Vagina (tissue), 2 donors: ENCODE data around the gene CACNA1C. TPM values are rescaled to one million over a fixed set of nuclear protein-coding genes. Genes with fewer than 3 reads are reported as not detected.

ENCODE experiments used
- DNase-seq, 2 donors: peaks; one replicate each; pipeline ENCODE4 v3.0.0-alpha.2; 2017; ENCODE audit errors: extremely low spot score in 2 of 2
- H3K27ac ChIP-seq: fragments of 200-600 bp; sonication (generic); one replicate; pipeline ENCODE4 v1.5.1; 2019
- H3K27me3 ChIP-seq: fragments of 200-600 bp; sonication (generic); one replicate; pipeline ENCODE4 v1.5.1; 2019
- H3K36me3 ChIP-seq, 2 donors: fragments of 200-600 bp; sonication (generic); one replicate each; pipeline ENCODE4 v1.5.1; 2017 to 2019
- H3K4me1 ChIP-seq: fragments of 200-600 bp; sonication (generic); one replicate; pipeline ENCODE4 v1.5.1; 2019
- H3K4me3 ChIP-seq, 2 donors: fragments of 200-600 bp; sonication (generic); 1 replicate in 1 of 2; 2 replicates in 1 of 2; pipeline ENCODE4 v1.5.1; 2016 to 2019
- H3K9me3 ChIP-seq: fragments of 200-600 bp; sonication (generic); one replicate; pipeline ENCODE4 v1.5.1; 2019
- CTCF ChIP-seq, 3 experiments: fragments of 450-650 bp in 2 of 3; fragments of 200-600 bp in 1 of 3; sonication (generic) in 1 of 3; IDR thresholded peaks; one replicate each; pipeline ENCODE4 v1.5.1; 2017 to 2019; ENCODE audit warnings: antibody characterized with exemption in 3 of 3, mild to moderate bottlenecking in 2 of 3, moderate library complexity in 2 of 3
- POLR2A ChIP-seq, 2 donors: fragments of 450-650 bp; IDR thresholded peaks; one replicate each; pipeline ENCODE4 v1.6.1; 2017; ENCODE audit warnings: antibody characterized with exemption in 2 of 2, mild to moderate bottlenecking in 2 of 2, moderate library complexity in 2 of 2
- POLR2AphosphoS5 ChIP-seq, 2 donors: sonication (generic); formaldehyde crosslinking; IDR thresholded peaks; one replicate each; pipeline ENCODE4 v1.9.0; 2017; ENCODE audit warnings: antibody characterized with exemption in 2 of 2, mild to moderate bottlenecking in 2 of 2, low read depth in 1 of 2; ENCODE audit not compliant: insufficient read depth in 1 of 2
- intact Hi-C: fragments of 100-400 bp; cut with DNase I; formaldehyde crosslinking; loops from one replicate; pipeline ENCODE4 v1.15.1; 2023
- total RNA-seq: library from RNA; depleted of rRNA; stranded (reverse); fragments of >200 nt; gene quantifications from one replicate; pipeline ENCODE4 v1.2.3, GENCODE V29; 2016

Gene CACNA1C
- total RNA-seq, 1 donor from 2014 or later = 9.8 TPM

GRCh38 chr12:2479851-2480535 is 427.2 kb downstream of the CACNA1C start:
- Histone ChIP-seq H3K36me3 (no peaks in the 10 kb centered on the region), H3K4me3 (no peak overlapping the region), H3K27me3 (no peaks in the 10 kb centered on the region), H3K9me3 (no peaks in the 10 kb centered on the region), H3K4me1 (no peaks in the 10 kb centered on the region), H3K27ac (no peak overlapping the region)
- TF ChIP-seq POLR2AphosphoS5 (IDR thresholded peaks at IDR 0.05; ENCODE audit: insufficient read depth in 1 of 2, low read depth in 1 of 2) = no peak
- TF ChIP-seq CTCF (IDR thresholded peaks at IDR 0.05) = no peak
- no peak for TF ChIP-seq POLR2A (IDR thresholded peaks at IDR 0.05)
- intact Hi-C loops = no loop called here
- DNase-seq = no peak

- intact Hi-C loops = no loop called here
- TF ChIP-seq POLR2A (IDR thresholded peaks at IDR 0.05) (no peak), POLR2AphosphoS5 (IDR thresholded peaks at IDR 0.05; ENCODE audit: insufficient read depth in 1 of 2, low read depth in 1 of 2) (no peak), CTCF (IDR thresholded peaks at IDR 0.05) (no peak)
- H3K36me3 ChIP-seq = no peaks in the 10 kb centered on the region
- H3K4me3 ChIP-seq = no peak overlapping the region
- H3K9me3 ChIP-seq = no peaks in the 10 kb centered on the region
- no peaks in the 10 kb centered on the region for H3K27me3 ChIP-seq
- no peak overlapping the region for H3K27ac ChIP-seq
- no peaks in the 10 kb centered on the region for H3K4me1 ChIP-seq
- no peak for DNase-seq
Observed at GRCh38 chr12:2481346-2481745, 428.6 kb downstream of the CACNA1C start.

GRCh38 chr12:2481951-2482350 is 429.2 kb downstream of the CACNA1C start:
- TF ChIP-seq POLR2A (IDR thresholded peaks at IDR 0.05) = no peak
- no peak for TF ChIP-seq CTCF (IDR thresholded peaks at IDR 0.05)
- no peak for TF ChIP-seq POLR2AphosphoS5 (IDR thresholded peaks at IDR 0.05; ENCODE audit: insufficient read depth in 1 of 2, low read depth in 1 of 2)
- intact Hi-C loops = no loop called here
- H3K27me3 ChIP-seq = no peaks in the 10 kb centered on the region
- no peak overlapping the region for H3K4me3 ChIP-seq
- no peaks in the 10 kb centered on the region for H3K4me1 ChIP-seq
- no peaks in the 10 kb centered on the region for H3K36me3 ChIP-seq
- DNase-seq = no peak
- no peaks in the 10 kb centered on the region for H3K9me3 ChIP-seq
- H3K27ac ChIP-seq = no peak overlapping the region

GRCh38 chr12:2482938-2483660 is 430.3 kb downstream of the CACNA1C start:
- Histone ChIP-seq H3K4me1 (no peaks in the 10 kb centered on the region), H3K4me3 (no peak overlapping the region), H3K27ac (no peak overlapping the region), H3K27me3 (no peaks in the 10 kb centered on the region), H3K9me3 (no peaks in the 10 kb centered on the region), H3K36me3 (no peaks in the 10 kb centered on the region)
- no peak for DNase-seq
- intact Hi-C loops = no loop called here
- TF ChIP-seq POLR2AphosphoS5 (IDR thresholded peaks at IDR 0.05; ENCODE audit: insufficient read depth in 1 of 2, low read depth in 1 of 2) (no peak), CTCF (IDR thresholded peaks at IDR 0.05) (no peak), POLR2A (IDR thresholded peaks at IDR 0.05) (no peak)

GRCh38 chr12:2483713-2484112 is 430.9 kb downstream of the CACNA1C start:
- intact Hi-C loops = no loop called here
- no peaks in the 10 kb centered on the region for H3K27me3 ChIP-seq
- TF ChIP-seq POLR2AphosphoS5 (IDR thresholded peaks at IDR 0.05; ENCODE audit: insufficient read depth in 1 of 2, low read depth in 1 of 2) (no peak), CTCF (IDR thresholded peaks at IDR 0.05) (no peak), POLR2A (IDR thresholded peaks at IDR 0.05) (no peak)
- no peak overlapping the region for H3K4me3 ChIP-seq
- no peak for DNase-seq
- no peaks in the 10 kb centered on the region for H3K36me3 ChIP-seq
- H3K9me3 ChIP-seq = no peaks in the 10 kb centered on the region
- no peaks in the 10 kb centered on the region for H3K4me1 ChIP-seq
- H3K27ac ChIP-seq = no peak overlapping the region
